WTC11 (cell line): ENCODE results near the gene NOL9.

Source experiments
- ELF4 ChIP-seq: sonication (generic); formaldehyde crosslinking; IDR thresholded peaks from 2 replicates; pipeline ENCODE4 v1.8.1; 2022; ENCODE audit warnings: low read depth, mild to moderate bottlenecking, moderate library complexity, missing genetic modification reagents
- FOXP4 ChIP-seq: sonication (generic); formaldehyde crosslinking; IDR thresholded peaks from 2 replicates; pipeline ENCODE4 v1.8.0; 2022; ENCODE audit warnings: mild to moderate bottlenecking, missing genetic modification reagents
- GABPB1 ChIP-seq: sonication (generic); formaldehyde crosslinking; IDR thresholded peaks from 2 replicates; pipeline ENCODE4 v1.8.1; 2023; ENCODE audit warnings: mild to moderate bottlenecking, missing genetic modification reagents
- JUN ChIP-seq: sonication (generic); formaldehyde crosslinking; IDR thresholded peaks from 2 replicates; pipeline ENCODE4 v1.8.0; 2023; ENCODE audit warnings: mild to moderate bottlenecking, missing genetic modification reagents
- KAT7 ChIP-seq: sonication (generic); formaldehyde crosslinking; IDR thresholded peaks from 2 replicates; pipeline ENCODE4 v1.8.1; 2023; ENCODE audit warnings: missing genetic modification reagents, mild to moderate bottlenecking, borderline replicate concordance
- MAX ChIP-seq: sonication (generic); formaldehyde crosslinking; IDR thresholded peaks from 2 replicates; pipeline ENCODE4 v1.8.0; 2022; ENCODE audit warnings: mild to moderate bottlenecking, missing genetic modification reagents
- MYBL2 ChIP-seq: sonication (generic); formaldehyde crosslinking; IDR thresholded peaks from 2 replicates; pipeline ENCODE4 v1.8.1; 2023; ENCODE audit warnings: mild to moderate bottlenecking, moderate library complexity, missing genetic modification reagents
- NR1H2 ChIP-seq: sonication (generic); formaldehyde crosslinking; IDR thresholded peaks from 2 replicates; pipeline ENCODE4 v1.9.0; 2021; ENCODE audit warnings: mild to moderate bottlenecking, moderate library complexity, missing genetic modification reagents
- TEAD1 ChIP-seq: sonication (generic); formaldehyde crosslinking; IDR thresholded peaks from 2 replicates; pipeline ENCODE4 v1.8.0; 2022; ENCODE audit warnings: mild to moderate bottlenecking, missing genetic modification reagents
- USF2 ChIP-seq: sonication (generic); formaldehyde crosslinking; IDR thresholded peaks from 2 replicates; pipeline ENCODE4 v1.8.1; 2023; ENCODE audit warnings: mild to moderate bottlenecking, missing genetic modification reagents, moderate library complexity
- ZNF138 ChIP-seq: sonication (generic); formaldehyde crosslinking; conservative IDR thresholded peaks from 2 replicates; pipeline ENCODE4 v1.8.1; 2022; ENCODE audit warnings: mild to moderate bottlenecking, moderate library complexity, missing genetic modification reagents
- TF ChIP-seq, protein P1 (sequence below): fragments of 200-600 bp; IDR thresholded peaks from 2 replicates; pipeline ENCODE4 v1.8.0; 2022; ENCODE audit warnings: antibody characterized with exemption
- TF ChIP-seq, protein P2 (sequence below): sonication (generic); formaldehyde crosslinking; IDR thresholded peaks from 2 replicates; pipeline ENCODE4 v1.8.0; 2023; ENCODE audit warnings: missing genetic modification reagents, mild to moderate bottlenecking, borderline replicate concordance

DNA sequence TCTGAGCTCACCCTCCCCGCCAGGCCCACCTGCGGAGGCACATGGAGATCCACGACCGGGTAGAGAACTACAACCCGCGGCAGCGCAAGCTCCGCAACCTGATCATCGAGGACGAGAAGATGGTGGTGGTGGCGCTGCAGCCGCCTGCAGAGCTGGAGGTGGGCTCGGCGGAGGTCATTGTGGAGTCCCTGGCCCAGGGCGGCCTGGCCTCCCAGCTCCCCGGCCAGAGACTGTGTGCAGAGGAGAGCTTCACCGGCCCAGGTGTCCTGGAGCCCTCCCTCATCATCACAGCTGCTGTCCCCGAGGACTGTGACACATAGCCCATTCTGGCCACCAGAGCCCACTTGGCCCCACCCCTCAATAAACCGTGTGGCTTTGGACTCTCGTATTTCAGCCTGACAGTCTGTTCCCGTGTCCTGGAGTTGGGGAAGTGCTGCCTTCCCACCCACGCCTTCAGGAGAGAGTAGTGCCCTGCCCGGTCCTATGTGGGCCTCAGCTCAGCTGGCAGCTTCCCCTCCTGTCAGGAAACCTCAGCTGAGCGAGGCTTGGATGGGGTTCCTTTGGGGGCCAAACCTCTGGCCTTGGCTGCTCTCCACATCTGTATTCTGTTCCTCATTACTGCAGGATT lies 34.7 kb upstream of the NOL9 start:
- no peak for TF ChIP-seq TEAD1 (CRISPR knock-in tag)
- TF ChIP-seq, protein P1, sequence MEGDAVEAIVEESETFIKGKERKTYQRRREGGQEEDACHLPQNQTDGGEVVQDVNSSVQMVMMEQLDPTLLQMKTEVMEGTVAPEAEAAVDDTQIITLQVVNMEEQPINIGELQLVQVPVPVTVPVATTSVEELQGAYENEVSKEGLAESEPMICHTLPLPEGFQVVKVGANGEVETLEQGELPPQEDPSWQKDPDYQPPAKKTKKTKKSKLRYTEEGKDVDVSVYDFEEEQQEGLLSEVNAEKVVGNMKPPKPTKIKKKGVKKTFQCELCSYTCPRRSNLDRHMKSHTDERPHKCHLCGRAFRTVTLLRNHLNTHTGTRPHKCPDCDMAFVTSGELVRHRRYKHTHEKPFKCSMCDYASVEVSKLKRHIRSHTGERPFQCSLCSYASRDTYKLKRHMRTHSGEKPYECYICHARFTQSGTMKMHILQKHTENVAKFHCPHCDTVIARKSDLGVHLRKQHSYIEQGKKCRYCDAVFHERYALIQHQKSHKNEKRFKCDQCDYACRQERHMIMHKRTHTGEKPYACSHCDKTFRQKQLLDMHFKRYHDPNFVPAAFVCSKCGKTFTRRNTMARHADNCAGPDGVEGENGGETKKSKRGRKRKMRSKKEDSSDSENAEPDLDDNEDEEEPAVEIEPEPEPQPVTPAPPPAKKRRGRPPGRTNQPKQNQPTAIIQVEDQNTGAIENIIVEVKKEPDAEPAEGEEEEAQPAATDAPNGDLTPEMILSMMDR, result no peak
- TF ChIP-seq ELF4, result no peak
- TF ChIP-seq NR1H2 (CRISPR knock-in tag), result no peak
- TF ChIP-seq, protein P2, sequence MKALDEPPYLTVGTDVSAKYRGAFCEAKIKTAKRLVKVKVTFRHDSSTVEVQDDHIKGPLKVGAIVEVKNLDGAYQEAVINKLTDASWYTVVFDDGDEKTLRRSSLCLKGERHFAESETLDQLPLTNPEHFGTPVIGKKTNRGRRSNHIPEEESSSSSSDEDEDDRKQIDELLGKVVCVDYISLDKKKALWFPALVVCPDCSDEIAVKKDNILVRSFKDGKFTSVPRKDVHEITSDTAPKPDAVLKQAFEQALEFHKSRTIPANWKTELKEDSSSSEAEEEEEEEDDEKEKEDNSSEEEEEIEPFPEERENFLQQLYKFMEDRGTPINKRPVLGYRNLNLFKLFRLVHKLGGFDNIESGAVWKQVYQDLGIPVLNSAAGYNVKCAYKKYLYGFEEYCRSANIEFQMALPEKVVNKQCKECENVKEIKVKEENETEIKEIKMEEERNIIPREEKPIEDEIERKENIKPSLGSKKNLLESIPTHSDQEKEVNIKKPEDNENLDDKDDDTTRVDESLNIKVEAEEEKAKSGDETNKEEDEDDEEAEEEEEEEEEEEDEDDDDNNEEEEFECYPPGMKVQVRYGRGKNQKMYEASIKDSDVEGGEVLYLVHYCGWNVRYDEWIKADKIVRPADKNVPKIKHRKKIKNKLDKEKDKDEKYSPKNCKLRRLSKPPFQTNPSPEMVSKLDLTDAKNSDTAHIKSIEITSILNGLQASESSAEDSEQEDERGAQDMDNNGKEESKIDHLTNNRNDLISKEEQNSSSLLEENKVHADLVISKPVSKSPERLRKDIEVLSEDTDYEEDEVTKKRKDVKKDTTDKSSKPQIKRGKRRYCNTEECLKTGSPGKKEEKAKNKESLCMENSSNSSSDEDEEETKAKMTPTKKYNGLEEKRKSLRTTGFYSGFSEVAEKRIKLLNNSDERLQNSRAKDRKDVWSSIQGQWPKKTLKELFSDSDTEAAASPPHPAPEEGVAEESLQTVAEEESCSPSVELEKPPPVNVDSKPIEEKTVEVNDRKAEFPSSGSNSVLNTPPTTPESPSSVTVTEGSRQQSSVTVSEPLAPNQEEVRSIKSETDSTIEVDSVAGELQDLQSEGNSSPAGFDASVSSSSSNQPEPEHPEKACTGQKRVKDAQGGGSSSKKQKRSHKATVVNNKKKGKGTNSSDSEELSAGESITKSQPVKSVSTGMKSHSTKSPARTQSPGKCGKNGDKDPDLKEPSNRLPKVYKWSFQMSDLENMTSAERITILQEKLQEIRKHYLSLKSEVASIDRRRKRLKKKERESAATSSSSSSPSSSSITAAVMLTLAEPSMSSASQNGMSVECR (CRISPR knock-in tag), result no peak
- no peak for TF ChIP-seq JUN (CRISPR knock-in tag)
- TF ChIP-seq MYBL2 (CRISPR knock-in tag), result no peak
- TF ChIP-seq KAT7 (CRISPR knock-in tag), result no peak
- TF ChIP-seq USF2 (CRISPR knock-in tag), result no peak
- TF ChIP-seq FOXP4 (CRISPR knock-in tag), result no peak
- no peak for TF ChIP-seq GABPB1 (CRISPR knock-in tag)
- TF ChIP-seq ZNF138, result no peak
- TF ChIP-seq MAX (CRISPR knock-in tag), result no peak
